Keratinocyte (primary cell): ENCODE results near the gene RRAS.

Experiments used
- CTCF ChIP-seq, 3 experiments: IDR thresholded peaks in 1 of 3; conservative IDR thresholded peaks in 1 of 3; optimal IDR thresholded peaks in 1 of 3; 2 replicates in 2 of 3; 3 replicates in 1 of 3; pipeline versions ENCODE3 to v1.5.1; 2011; ENCODE audit warnings: low read length in 3 of 3, mild to moderate bottlenecking in 3 of 3, moderate library complexity in 2 of 3, control low read depth in 1 of 3, inconsistent platforms in 1 of 3; ENCODE audit not compliant: insufficient read depth in 2 of 3; ENCODE audit errors: extremely low read depth in 1 of 3
- EZH2 ChIP-seq: IDR thresholded peaks from one replicate; pipeline ENCODE4 v1.6.1; 2012; ENCODE audit warnings: inconsistent platforms, mild to moderate bottlenecking, low read length, moderate library complexity

GRCh38 chr19:49602806-49603205 lies 37.1 kb downstream of the RRAS start:
- no peak for TF ChIP-seq CTCF (optimal IDR thresholded peaks at IDR 0.05 in 1 of 3, IDR thresholded peaks at IDR 0.05 in 1 of 3, conservative IDR thresholded peaks at IDR 0.05 in 1 of 3; ENCODE audit: extremely low read depth in 1 of 3, insufficient read depth in 2 of 3, low read length in 3 of 3)
- no peak for TF ChIP-seq EZH2
